ENCODE data around the gene LHX6.

- no peak for TF ChIP-seq CTCF (IDR thresholded peaks at IDR 0.05)
- no peak for TF ChIP-seq POLR2A (IDR thresholded peaks at IDR 0.05)
- no peak for TF ChIP-seq EP300 (IDR thresholded peaks at IDR 0.05; ENCODE audit: low read depth)
Observed at GRCh38 chr9:122186301-122186700, 42.5 kb downstream of the LHX6 start.
